Panc1 (cell line): ENCODE results near the gene BUB3. TPM values are rescaled to one million over a fixed set of nuclear protein-coding genes. Genes with fewer than 3 reads are reported as not detected.

Source experiments
- ATAC-seq: fragments of 200-7000 bp; cut with Tn5 transposase; 2 replicates; pipeline ENCODE4 v1.9.1; 2020; ENCODE audit warnings: mild to moderate bottlenecking, moderate library complexity
- BruUV-seq: library from RNA; stranded (reverse); fragments of 400-500 nt; replicated peaks from 2 replicates; lab custom pipeline; 2021; lab: Mats Ljungman, UMichigan
- CTCF ChIA-PET: fragments of 300-600 bp; sonication (Branson Sonifier 250); formaldehyde crosslinking; loops from one replicate; lab custom pipeline; 2022; ENCODE audit warnings: antibody characterized with exemption; lab: Charles Lee
- POLR2A ChIA-PET: fragments of 300-600 bp; sonication (Branson Sonifier 250); formaldehyde crosslinking; loops from one replicate; lab custom pipeline; 2022; ENCODE audit warnings: antibody characterized with exemption; lab: Charles Lee
- DNase-seq: peaks from one replicate; pipeline ENCODE4 v3.0.0-alpha.2; 2010; ENCODE audit warnings: low read depth, low spot score
- H3K27ac ChIP-seq: 2 replicates; pipeline ENCODE4 v1.5.1; 2011; ENCODE audit warnings: mild to moderate bottlenecking, low read length, inconsistent platforms
- H3K27me3 ChIP-seq: fragments of 200-500 bp; sonication (Bioruptor generic); 2 replicates; pipeline ENCODE4 v1.6.0; 2014; ENCODE audit warnings: low read length, inconsistent platforms; ENCODE audit not compliant: control insufficient read depth, insufficient read depth
- H3K36me3 ChIP-seq: fragments of 200-500 bp; sonication (Bioruptor generic); 2 replicates; pipeline ENCODE4 v1.5.1; 2014; ENCODE audit warnings: inconsistent platforms, mild to moderate bottlenecking, low read length, moderate library complexity; ENCODE audit not compliant: control insufficient read depth, insufficient read depth
- H3K4me1 ChIP-seq: 2 replicates; pipeline ENCODE4 v1.5.1; 2011; ENCODE audit warnings: inconsistent platforms, mild to moderate bottlenecking, low read length, moderate library complexity; ENCODE audit not compliant: control insufficient read depth, insufficient read depth
- H3K4me3 ChIP-seq, 2 experiments: 2 replicates each; pipeline ENCODE4 v1.5.1; 2011 to 2012; ENCODE audit warnings: low read depth in 2 of 2, low read length in 2 of 2, mild to moderate bottlenecking in 2 of 2, inconsistent platforms in 1 of 2, moderate library complexity in 1 of 2
- H3K9me3 ChIP-seq: fragments of 200-500 bp; sonication (Bioruptor generic); 2 replicates; pipeline ENCODE4 v1.5.1; 2014; ENCODE audit warnings: low read depth, mild to moderate bottlenecking, inconsistent platforms, low read length, moderate library complexity; ENCODE audit not compliant: control insufficient read depth, insufficient read depth
- POLR2AphosphoS5 ChIP-seq: IDR thresholded peaks from 2 replicates; pipeline ENCODE4 v1.6.1; 2012; ENCODE audit warnings: mild to moderate bottlenecking, low read depth, low read length, moderate library complexity
- SIN3A ChIP-seq: IDR thresholded peaks from 2 replicates; pipeline ENCODE4 v1.6.1; 2012; ENCODE audit warnings: low read depth, mild to moderate bottlenecking, low read length, moderate library complexity, borderline replicate concordance; ENCODE audit not compliant: insufficient read depth
- TCF7L2 ChIP-seq: IDR thresholded peaks from 2 replicates; pipeline ENCODE4 v1.6.1; 2011; ENCODE audit warnings: mild to moderate bottlenecking, low read depth, low read length, inconsistent platforms
- in situ Hi-C: cut with HindIII; loops from 2 replicates; pipeline ENCODE4 v1.10.0; 2016; ENCODE audit warnings: low sequenced_read_pairs, low pct_unique_long_range_greater_than_20kb
- intact Hi-C: fragments of 100-400 bp; cut with micrococcal nuclease; formaldehyde crosslinking; loops from one replicate; pipeline ENCODE4 v1.10.0; 2022; ENCODE audit not compliant: unreplicated experiment
- total RNA-seq: library from RNA; stranded (reverse); gene quantifications from one replicate; pipeline ENCODE4 v1.2.1, GENCODE V29; 2021; ENCODE audit not compliant: unreplicated experiment
- TF ChIP-seq, protein P1 (sequence below), 2 experiments: IDR thresholded peaks; 2 replicates each; pipeline ENCODE4 v1.6.1; 2011 to 2012; ENCODE audit warnings: low read depth in 2 of 2, control low read depth in 1 of 2, low read length in 1 of 2, mild to moderate bottlenecking in 1 of 2, moderate library complexity in 1 of 2; ENCODE audit not compliant: insufficient read depth in 1 of 2
- TF ChIP-seq, protein P2 (sequence below): fragments of 450-650 bp; IDR thresholded peaks from 2 replicates; pipeline ENCODE4 v1.5.1; 2017; ENCODE audit warnings: mild to moderate bottlenecking

Gene BUB3
- total RNA-seq, 1 experiment from 2014 or later: 237 TPM

- ATAC-seq (no peak), DNase-seq (no peak)
- intact Hi-C loops (no loop called here), in situ Hi-C loops (no loop called here)
- H3K27ac ChIP-seq: no peak overlapping the region
- BruUV-seq: no TSS peak
- ChIA-PET CTCF (interaction anchor here (0.6 to 1.2 kb wide), 2 partner anchors 9 to 99 kb away, joined by 4 to 5 read pairs; no protein-coding TSS in a partner anchor), POLR2A (no interaction called here)
- no peak overlapping the region for H3K4me3 ChIP-seq
- H3K9me3 ChIP-seq: no peaks in the 10 kb centered on the region
- TF ChIP-seq TCF7L2 (no peak), POLR2AphosphoS5 (no peak), SIN3A (no peak)
- TF ChIP-seq, protein P1, sequence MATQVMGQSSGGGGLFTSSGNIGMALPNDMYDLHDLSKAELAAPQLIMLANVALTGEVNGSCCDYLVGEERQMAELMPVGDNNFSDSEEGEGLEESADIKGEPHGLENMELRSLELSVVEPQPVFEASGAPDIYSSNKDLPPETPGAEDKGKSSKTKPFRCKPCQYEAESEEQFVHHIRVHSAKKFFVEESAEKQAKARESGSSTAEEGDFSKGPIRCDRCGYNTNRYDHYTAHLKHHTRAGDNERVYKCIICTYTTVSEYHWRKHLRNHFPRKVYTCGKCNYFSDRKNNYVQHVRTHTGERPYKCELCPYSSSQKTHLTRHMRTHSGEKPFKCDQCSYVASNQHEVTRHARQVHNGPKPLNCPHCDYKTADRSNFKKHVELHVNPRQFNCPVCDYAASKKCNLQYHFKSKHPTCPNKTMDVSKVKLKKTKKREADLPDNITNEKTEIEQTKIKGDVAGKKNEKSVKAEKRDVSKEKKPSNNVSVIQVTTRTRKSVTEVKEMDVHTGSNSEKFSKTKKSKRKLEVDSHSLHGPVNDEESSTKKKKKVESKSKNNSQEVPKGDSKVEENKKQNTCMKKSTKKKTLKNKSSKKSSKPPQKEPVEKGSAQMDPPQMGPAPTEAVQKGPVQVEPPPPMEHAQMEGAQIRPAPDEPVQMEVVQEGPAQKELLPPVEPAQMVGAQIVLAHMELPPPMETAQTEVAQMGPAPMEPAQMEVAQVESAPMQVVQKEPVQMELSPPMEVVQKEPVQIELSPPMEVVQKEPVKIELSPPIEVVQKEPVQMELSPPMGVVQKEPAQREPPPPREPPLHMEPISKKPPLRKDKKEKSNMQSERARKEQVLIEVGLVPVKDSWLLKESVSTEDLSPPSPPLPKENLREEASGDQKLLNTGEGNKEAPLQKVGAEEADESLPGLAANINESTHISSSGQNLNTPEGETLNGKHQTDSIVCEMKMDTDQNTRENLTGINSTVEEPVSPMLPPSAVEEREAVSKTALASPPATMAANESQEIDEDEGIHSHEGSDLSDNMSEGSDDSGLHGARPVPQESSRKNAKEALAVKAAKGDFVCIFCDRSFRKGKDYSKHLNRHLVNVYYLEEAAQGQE (IDR thresholded peaks at IDR 0.05; ENCODE audit: insufficient read depth in 1 of 2, low read depth in 2 of 2, low read length in 1 of 2): no peak
- TF ChIP-seq, protein P2, sequence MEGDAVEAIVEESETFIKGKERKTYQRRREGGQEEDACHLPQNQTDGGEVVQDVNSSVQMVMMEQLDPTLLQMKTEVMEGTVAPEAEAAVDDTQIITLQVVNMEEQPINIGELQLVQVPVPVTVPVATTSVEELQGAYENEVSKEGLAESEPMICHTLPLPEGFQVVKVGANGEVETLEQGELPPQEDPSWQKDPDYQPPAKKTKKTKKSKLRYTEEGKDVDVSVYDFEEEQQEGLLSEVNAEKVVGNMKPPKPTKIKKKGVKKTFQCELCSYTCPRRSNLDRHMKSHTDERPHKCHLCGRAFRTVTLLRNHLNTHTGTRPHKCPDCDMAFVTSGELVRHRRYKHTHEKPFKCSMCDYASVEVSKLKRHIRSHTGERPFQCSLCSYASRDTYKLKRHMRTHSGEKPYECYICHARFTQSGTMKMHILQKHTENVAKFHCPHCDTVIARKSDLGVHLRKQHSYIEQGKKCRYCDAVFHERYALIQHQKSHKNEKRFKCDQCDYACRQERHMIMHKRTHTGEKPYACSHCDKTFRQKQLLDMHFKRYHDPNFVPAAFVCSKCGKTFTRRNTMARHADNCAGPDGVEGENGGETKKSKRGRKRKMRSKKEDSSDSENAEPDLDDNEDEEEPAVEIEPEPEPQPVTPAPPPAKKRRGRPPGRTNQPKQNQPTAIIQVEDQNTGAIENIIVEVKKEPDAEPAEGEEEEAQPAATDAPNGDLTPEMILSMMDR: no peak
- 0 out of 2 replicates have a peak, but pooled peaks cover 3% of the 10 kb centered on the region for H3K36me3 ChIP-seq
- peaks cover 27% of the 10 kb centered on the region for H3K4me1 ChIP-seq
- no peaks in the 10 kb centered on the region; the same call in 1 of the 2 replicates for H3K27me3 ChIP-seq
These were observed 12.2 kb upstream of the BUB3 start for GRCh38 chr10:123141791-123142700.

DNA sequence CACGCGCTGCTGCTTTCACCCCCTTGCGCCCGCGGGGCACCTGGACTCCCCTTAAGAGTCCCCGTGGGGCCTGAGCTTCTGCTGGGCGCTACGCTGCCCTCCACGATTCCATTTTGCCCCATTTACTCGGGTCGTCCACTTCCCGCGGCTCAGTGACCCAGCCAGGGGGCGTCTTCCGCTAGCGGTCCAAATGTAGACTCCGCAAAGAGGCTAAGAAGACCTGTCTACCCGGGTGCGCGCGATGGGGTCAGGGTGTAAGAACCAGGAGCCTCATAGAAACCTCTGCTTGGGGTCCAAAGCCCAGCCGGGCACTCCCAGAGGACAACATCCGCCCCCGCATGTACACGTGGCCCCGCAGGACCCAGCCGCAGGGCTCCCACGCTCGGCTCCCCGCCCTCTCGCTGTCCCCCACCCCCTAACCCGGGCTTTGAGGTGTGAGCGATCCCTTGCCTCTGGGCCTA, 11.5 kb upstream of the BUB3 start:
- no TSS peak for BruUV-seq
- TF ChIP-seq POLR2AphosphoS5 (no peak), TCF7L2 (no peak), SIN3A (no peak)
- TF ChIP-seq, protein P1 (IDR thresholded peaks at IDR 0.05; ENCODE audit: insufficient read depth in 1 of 2, low read depth in 2 of 2, low read length in 1 of 2): no peak
- TF ChIP-seq, protein P2: no peak
- Histone ChIP-seq H3K36me3 (0 out of 2 replicates have a peak, but pooled peaks cover 3% of the 10 kb centered on the region), H3K9me3 (no peaks in the 10 kb centered on the region), H3K4me3 (no peak overlapping the region), H3K27ac (no peak overlapping the region), H3K27me3 (no peaks in the 10 kb centered on the region; the same call in 1 of the 2 replicates), H3K4me1 (peaks cover 27% of the 10 kb centered on the region)
- ChIA-PET CTCF (no interaction called here), POLR2A (no interaction called here)
- no peak for ATAC-seq
- no peak for DNase-seq
- intact Hi-C loops: no loop called here
- in situ Hi-C loops: no loop called here
